NCI-H2196 (cell line): ENCODE measurements around the gene ABCD3.

ENCODE experiments used
- DNase-seq: peaks from one replicate; lab custom pipeline; 2025; ENCODE audit not compliant: unreplicated experiment; lab: John Stamatoyannopoulos, UW

The ABCD3 gene

DNA sequence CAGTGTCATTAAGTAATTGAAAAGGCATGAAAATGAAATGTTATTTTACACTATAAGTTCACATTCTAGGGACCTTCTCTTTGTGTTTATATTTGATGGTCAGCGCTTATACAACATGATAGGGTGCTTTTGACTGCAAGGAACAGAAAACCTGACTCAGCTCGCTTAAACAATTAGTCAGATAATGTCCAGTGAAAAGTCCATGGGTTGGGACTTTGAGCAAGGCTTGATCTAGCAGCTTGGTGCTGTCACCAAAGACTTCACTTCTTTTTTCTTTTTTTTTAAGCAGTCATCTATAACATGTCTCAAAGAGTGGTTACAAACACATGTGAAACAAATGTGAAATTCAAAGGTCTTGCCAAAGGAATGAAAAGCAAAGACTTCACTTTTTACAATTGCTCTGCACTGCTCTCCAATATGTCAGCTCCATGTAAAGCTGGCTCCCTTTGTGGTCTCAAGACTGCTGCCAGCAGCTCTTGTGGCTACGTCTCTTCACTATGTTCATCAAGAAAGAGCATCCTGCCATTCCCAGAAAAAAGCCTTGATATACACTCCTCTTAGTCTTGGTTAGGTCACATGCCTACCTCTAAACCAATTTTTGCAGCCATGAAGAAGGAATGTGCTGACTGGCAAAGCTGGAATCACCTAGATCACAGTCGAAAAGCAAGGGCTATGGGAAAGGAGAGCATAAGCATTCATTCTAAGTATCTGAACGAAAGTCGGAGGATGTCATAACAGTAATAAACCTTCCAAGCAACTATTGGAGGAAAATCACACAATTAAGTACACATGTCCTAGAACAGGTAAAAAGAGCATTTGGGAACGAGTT, 108.2 kb downstream of the ABCD3 start:
- DNase-seq, result no peak

GRCh38 chr1:94527447-94528031, 109.3 kb downstream of the ABCD3 start:
- no peak for DNase-seq

DNA sequence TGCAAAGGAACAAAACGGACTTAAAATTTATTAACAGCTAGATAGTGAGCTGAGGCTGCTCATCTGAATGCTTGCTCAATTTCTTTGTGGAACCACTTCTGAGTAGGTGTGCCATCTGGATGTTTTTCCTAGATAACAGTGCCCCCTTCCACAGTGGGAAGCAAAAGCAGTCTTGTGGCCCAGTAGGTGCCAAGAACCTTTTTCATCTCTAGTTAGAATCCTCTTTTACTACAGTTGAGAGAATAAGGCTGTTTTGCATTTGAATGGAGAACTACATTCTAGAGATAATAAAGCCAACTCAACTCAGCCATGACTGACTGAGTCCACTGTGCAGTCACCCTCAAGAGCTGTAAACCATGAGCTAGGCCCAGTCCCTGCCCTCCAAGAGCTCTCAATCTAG, 110.1 kb downstream of the ABCD3 start:
- DNase-seq, result no peak

GRCh38 chr1:94528826-94529225, 110.6 kb downstream of the ABCD3 start:
- DNase-seq, result no peak

DNA sequence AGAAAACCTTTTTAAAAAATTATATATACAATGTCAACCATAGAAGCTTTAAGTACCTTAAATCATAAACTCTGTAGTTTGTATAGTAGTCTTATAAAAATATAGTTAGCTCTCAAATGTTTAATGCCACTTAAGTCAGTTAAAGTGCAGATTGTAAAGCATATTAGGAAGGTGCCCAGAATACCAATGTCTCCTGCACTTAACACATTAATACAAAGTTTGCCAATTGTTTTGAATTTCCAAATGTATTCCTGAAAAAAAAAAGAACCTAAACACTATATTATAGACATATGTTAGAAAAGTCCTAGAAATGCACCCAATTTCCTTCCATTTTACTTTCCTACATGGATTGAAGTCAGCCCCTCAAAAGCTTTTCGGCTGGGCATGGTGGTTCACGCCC, 111.2 kb downstream of the ABCD3 start:
- DNase-seq, result no peak

DNA sequence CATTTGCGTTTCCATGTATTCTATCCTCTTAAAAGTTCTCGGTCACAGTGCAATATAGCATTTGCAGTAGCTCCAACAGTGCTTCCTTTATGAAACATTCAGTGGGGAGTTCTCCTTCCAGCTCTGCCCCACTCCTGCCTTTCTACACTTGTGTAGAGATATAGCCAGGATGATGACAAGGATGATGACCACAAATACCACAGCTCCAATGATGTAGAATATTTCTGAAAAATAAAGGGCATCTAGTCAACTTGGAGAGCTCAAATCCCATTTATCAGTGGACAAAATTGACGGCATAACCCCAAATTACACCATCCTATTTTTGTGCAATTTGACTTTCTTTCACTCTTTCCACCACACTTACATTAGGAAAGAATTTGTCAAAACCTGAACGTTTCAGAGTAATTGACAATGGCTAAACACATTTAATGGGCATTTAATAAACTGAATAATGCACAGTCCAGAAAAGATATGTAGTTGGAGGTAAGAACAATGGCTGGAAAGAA, 112.2 kb downstream of the ABCD3 start:
- DNase-seq, result no peak

DNA sequence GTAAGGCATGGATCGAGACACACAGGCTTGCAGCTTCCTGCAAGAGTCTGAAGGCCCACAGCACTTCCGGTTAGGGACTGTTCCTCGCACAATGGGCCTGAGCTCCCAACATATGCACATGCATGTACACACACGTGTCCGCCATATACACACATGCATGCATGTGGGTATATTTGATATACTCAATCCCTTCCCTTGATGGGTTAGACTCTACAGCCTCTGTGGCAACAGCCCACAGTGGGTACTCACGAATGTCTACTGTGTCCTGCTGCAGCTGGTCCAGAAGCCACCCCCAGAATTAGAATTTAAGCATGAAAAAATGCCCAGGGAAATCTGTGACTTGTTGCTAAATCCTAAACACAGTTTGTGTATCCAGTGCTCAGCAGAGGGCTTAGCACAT, 113.5 kb downstream of the ABCD3 start:
- no peak for DNase-seq

GRCh38 chr1:94532077-94532476, 113.9 kb downstream of the ABCD3 start:
- DNase-seq, result peak; percentile 11

- DNase-seq, result no peak
Observed at GRCh38 chr1:94535095-94535494, 116.9 kb downstream of the ABCD3 start.

GRCh38 chr1:94535879-94536278, 117.7 kb downstream of the ABCD3 start:
- no peak for DNase-seq

- DNase-seq, result no peak
Observed at GRCh38 chr1:94537254-94537653, 119.1 kb downstream of the ABCD3 start.

GRCh38 chr1:94538243-94538827, 120.1 kb downstream of the ABCD3 start:
- no peak for DNase-seq

DNA sequence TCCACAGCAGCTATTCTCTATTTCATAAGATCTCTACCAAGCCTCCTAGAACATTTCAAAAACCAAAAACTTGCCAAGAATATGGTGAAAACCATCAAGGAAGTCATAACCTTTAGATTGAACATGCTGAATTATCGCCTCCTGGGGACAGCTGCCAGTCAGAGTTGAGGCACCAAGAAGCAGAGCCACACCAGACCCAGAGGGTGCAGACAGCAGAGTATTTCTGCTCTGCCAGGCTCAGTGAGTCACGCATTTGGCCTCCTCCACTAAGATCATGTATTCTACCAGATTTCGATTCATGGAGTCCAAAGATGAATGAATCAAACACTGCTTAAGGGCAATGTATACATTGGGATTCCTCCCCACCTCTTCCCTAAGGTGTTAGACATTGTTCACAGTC, 121.3 kb downstream of the ABCD3 start:
- no peak for DNase-seq

GRCh38 chr1:94540440-94541245, 122.5 kb downstream of the ABCD3 start:
- DNase-seq, result no peak

DNA sequence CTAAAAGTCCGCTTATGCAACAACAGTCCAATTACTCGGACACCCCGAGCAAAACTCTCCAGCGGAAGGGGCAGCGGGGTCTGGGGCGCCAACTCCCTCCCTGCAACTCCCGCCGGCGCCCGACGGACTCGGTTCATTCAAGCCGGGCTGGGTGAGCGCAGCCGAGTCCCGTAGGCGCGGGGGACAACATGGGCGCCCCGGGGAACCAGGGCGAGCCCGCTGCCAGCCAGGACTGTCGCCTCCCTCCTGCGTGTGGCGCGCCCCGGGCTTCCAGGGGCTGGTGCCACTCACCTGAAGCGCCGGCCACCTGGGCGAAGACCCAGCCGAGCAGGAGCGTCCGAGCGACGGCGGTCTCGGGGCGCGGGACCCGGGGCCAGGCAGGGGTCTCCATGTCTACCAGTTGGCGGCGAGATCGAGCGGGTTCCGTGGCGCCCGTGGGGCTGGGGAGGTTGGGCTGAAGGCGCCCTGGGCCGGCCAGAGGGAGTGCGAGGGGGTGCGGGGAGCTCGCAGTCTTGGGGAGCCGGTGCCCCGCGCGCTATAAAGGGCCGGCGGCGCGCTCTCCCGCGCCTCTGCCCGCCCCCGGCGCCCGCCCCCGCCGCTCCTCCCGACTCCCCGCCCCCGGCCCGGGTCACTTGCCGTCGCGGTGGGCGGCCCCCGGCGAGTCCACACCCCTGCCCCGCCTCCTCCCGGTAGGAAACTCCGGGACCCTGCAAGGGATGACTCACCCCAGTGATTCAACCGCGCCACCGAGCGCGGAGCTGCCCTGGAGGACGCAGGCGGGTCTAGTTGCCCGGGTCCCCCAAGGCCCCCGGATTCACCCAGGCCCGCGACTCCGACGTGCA, 123.3 kb downstream of the ABCD3 start, which contains the start of gene F3:
Gene F3 (minus strand): TSS at position 514 of the 842 bp plus-strand sequence. CDS start 123 bp downstream, at position 391.
- DNase-seq, result peak; percentile 68

GRCh38 chr1:94542088-94542870, 124.1 kb downstream of the ABCD3 start:
- DNase-seq, result no peak

- no peak for DNase-seq
Observed at GRCh38 chr1:94543001-94543400, 124.8 kb downstream of the ABCD3 start.

DNA sequence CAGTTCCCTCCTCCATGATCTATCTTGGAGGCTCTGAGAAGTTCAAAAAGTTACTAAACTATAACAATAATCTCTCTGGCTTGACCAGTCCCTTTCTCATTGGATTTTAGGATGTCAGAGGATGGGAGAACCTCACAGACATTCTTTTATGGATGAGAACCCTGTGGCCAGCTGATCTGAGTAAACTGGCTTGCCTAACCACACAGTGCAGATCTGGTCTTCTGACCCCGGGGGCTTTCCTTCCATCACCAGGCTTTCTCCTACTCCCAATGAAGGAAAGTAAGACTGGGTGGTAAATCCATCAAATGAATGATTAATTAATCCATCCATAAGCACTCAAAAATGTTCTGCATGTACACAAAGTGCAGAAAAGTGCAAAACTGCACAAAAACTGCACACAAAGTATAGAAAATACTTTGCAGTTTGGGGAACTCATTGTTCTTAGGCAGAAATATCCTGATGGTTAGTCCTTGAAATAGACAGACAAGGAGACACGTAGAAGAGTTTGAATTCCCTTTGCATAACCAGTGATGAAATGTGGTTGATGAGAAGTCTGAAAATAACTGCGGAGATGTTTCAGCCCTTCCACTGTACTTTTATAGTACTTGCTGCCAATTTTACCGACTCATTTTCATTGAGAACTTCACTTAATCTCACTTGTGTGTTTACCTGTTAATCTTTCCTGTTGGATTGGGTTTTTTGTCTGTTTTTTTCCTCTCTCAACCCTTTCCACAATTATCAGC, 125.9 kb downstream of the ABCD3 start:
- no peak for DNase-seq
